ENCODE data around the gene TRAPPC3L.

Gene TRAPPC3L

GRCh38 chr6:116545651-116546050, at the start of gene TRAPPC3L:
Gene TRAPPC3L (minus strand): TSS chr6:116545684. CDS start chr6:116545514, 170 bp downstream.
- no peak for DNase-seq

- no peak for DNase-seq
Measured at GRCh38 chr6:116595247-116595646, 49.8 kb upstream of the TRAPPC3L start.

- no peak for DNase-seq
Measured at GRCh38 chr6:116586738-116587137, 41.3 kb upstream of the TRAPPC3L start.

GRCh38 chr6:116586276-116586675, 40.8 kb upstream of the TRAPPC3L start:
- DNase-seq: no peak

- DNase-seq: no peak
Measured at GRCh38 chr6:116580198-116580597, 34.7 kb upstream of the TRAPPC3L start.

GRCh38 chr6:116579143-116579542, 33.7 kb upstream of the TRAPPC3L start:
- no peak for DNase-seq

GRCh38 chr6:116578335-116578734, 32.9 kb upstream of the TRAPPC3L start:
- no peak for DNase-seq

GRCh38 chr6:116577486-116577885, 32.0 kb upstream of the TRAPPC3L start:
- no peak for DNase-seq

GRCh38 chr6:116575227-116575626, 29.7 kb upstream of the TRAPPC3L start:
- no peak for DNase-seq

- DNase-seq: no peak
Measured at GRCh38 chr6:116572162-116572561, 26.7 kb upstream of the TRAPPC3L start.

- DNase-seq: no peak
Measured at GRCh38 chr6:116571683-116572000, 26.2 kb upstream of the TRAPPC3L start.

GRCh38 chr6:116570856-116571682, 25.6 kb upstream of the TRAPPC3L start, which contains the start of gene RWDD1:
Gene RWDD1 (plus strand): TSS chr6:116571504. CDS start chr6:116571583, 79 bp downstream.
- peak; percentile 99 for DNase-seq

- DNase-seq: no peak
Measured at GRCh38 chr6:116568821-116569755, 23.6 kb upstream of the TRAPPC3L start.

GRCh38 chr6:116568111-116568510, 22.6 kb upstream of the TRAPPC3L start:
- DNase-seq: no peak

GRCh38 chr6:116564921-116565872, 19.7 kb upstream of the TRAPPC3L start:
- no peak for DNase-seq

- DNase-seq: no peak
Measured at GRCh38 chr6:116564311-116564710, 18.8 kb upstream of the TRAPPC3L start.

- no peak for DNase-seq
Measured at GRCh38 chr6:116563830-116564229, 18.3 kb upstream of the TRAPPC3L start.

GRCh38 chr6:116562614-116563013, 17.1 kb upstream of the TRAPPC3L start:
- DNase-seq: no peak

GRCh38 chr6:116562019-116562403, 16.5 kb upstream of the TRAPPC3L start:
- no peak for DNase-seq

- peak; percentile 72 for DNase-seq
Measured at GRCh38 chr6:116561377-116562018, 16.0 kb upstream of the TRAPPC3L start.

- DNase-seq: no peak
Measured at GRCh38 chr6:116560130-116560529, 14.6 kb upstream of the TRAPPC3L start.

GRCh38 chr6:116557893-116558292, 12.4 kb upstream of the TRAPPC3L start:
- DNase-seq: no peak

All from CD4-positive, alpha-beta T cell treated with Interleukin-12 subunit alpha and Interleukin-12 subunit beta, for 1 hour (primary cell).